SU-DHL-6 (cell line): ENCODE results near the gene NBEA.

Experiments
- CTCF ChIP-seq: fragments of 200-600 bp; sonication (generic); IDR thresholded peaks from one replicate; pipeline ENCODE4 v1.5.1; 2017; ENCODE audit warnings: antibody characterized with exemption, mild to moderate bottlenecking, low read length, moderate library complexity; ENCODE audit not compliant: insufficient read depth, poor library complexity, severe bottlenecking
- EZH2phosphoT487 ChIP-seq: fragments of 200-600 bp; sonication (generic), shearing (Covaris generic); conservative IDR thresholded peaks from 2 replicates; pipeline ENCODE4 v1.6.1; 2018; ENCODE audit warnings: mild to moderate bottlenecking, antibody characterized with exemption, low read length, moderate library complexity, mixed read lengths

- TF ChIP-seq CTCF (no peak), EZH2phosphoT487 (no peak)
Measured at GRCh38 chr13:35228536-35228935, 286.5 kb downstream of the NBEA start.
